ENCODE results near the gene APOB. TPM values are rescaled to one million over a fixed set of nuclear protein-coding genes. Genes with fewer than 3 reads are reported as not detected.
A peak's percentile ranks its signal among the peaks of the same experiment; 100 is the strongest.

The APOB gene
- total RNA-seq, 2 donors from 2014 or later, result 0.09 to 0.91 TPM

GRCh38 chr2:21047141-21048009 is 3.5 kb upstream of the APOB start:
- Histone ChIP-seq H3K4me1 (replicated peaks) (no peaks in the 10 kb centered on the region), H3K27me3 (replicated peaks; ENCODE audit: insufficient read depth) (no peaks in the 10 kb centered on the region), H3K27ac (no peak overlapping the region), H3K4me3 (no peak overlapping the region), H3K9me3 (no peaks in the 10 kb centered on the region), H3K36me3 (no peaks in the 10 kb centered on the region)
- no peak for TF ChIP-seq POLR2A (IDR thresholded peaks at IDR 0.05)
- TF ChIP-seq POLR2AphosphoS5 (IDR thresholded peaks at IDR 0.05), result peak; percentile 64
- intact Hi-C loops (cut with DNase I), result no loop called here
- peak; percentile 58 for DNase-seq (ENCODE audit: low spot score)
- WGBS, result 35% methylated on average over 8 of the region's 8 CpGs

DNA sequence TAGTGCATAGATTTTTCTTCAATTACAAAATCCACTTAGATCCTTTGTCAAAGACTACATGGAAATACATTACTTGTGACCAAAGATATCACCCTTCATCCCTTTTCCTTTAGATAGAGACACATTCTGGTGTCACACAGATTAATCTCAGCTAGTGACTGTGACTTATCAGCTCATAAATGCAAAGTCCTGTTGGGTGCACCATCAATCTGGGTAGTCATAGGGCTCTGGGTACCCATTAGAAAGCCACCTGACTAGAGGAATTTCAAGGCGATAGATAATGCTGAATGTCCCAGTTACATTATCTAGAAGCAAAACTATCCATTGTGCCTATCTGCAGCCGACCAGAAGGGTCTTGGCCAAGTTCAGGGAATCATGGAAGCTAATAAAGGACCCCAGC is 2.6 kb upstream of the APOB start:
- Histone ChIP-seq H3K27me3 (replicated peaks; ENCODE audit: insufficient read depth) (no peaks in the 10 kb centered on the region), H3K4me1 (replicated peaks) (no peaks in the 10 kb centered on the region), H3K27ac (no peak overlapping the region), H3K36me3 (no peaks in the 10 kb centered on the region), H3K4me3 (no peak overlapping the region), H3K9me3 (no peaks in the 10 kb centered on the region)
- DNase-seq (ENCODE audit: low spot score), result no peak
- WGBS, result 82% methylated on average over 2 of the region's 2 CpGs
- intact Hi-C loops (cut with DNase I), result no loop called here
- no peak for TF ChIP-seq CTCF (IDR thresholded peaks at IDR 0.05)
- TF ChIP-seq POLR2AphosphoS5 (IDR thresholded peaks at IDR 0.05), result no peak
- no peak for TF ChIP-seq POLR2A (IDR thresholded peaks at IDR 0.05)

- no peaks in the 10 kb centered on the region for H3K36me3 ChIP-seq
- 90% methylated on average over 20 of the region's 20 CpGs for WGBS
Observed at GRCh38 chr2:21044694-21045371, 960 bp upstream of the APOB start.

GRCh38 chr2:21042958-21043743 is 722 bp downstream of the APOB start:
- Histone ChIP-seq H3K4me1 (replicated peaks) (no peaks in the 10 kb centered on the region), H3K36me3 (no peaks in the 10 kb centered on the region), H3K4me3 (no peak overlapping the region), H3K27me3 (replicated peaks; ENCODE audit: insufficient read depth) (no peaks in the 10 kb centered on the region), H3K9me3 (no peaks in the 10 kb centered on the region), H3K27ac (no peak overlapping the region)
- intact Hi-C loops (cut with DNase I), result loop anchor here (1.0 to 5.0 kb wide), 2 partner anchors 75 to 274 kb away; no protein-coding TSS in a partner anchor
- 41% methylated on average over 25 of the region's 25 CpGs for WGBS
- DNase-seq (ENCODE audit: low spot score), result peak; percentile 47
- no peak for TF ChIP-seq POLR2AphosphoS5 (IDR thresholded peaks at IDR 0.05)
- peak; percentile 94 to 97 (median 95) for TF ChIP-seq CTCF (IDR thresholded peaks at IDR 0.05)

More at GRCh38 chr2:21044694-21045371, 960 bp upstream of the APOB start:
- Histone ChIP-seq H3K27ac (no peak overlapping the region), H3K4me3 (no peak overlapping the region), H3K4me1 (replicated peaks) (no peaks in the 10 kb centered on the region), H3K9me3 (no peaks in the 10 kb centered on the region), H3K27me3 (replicated peaks; ENCODE audit: insufficient read depth) (no peaks in the 10 kb centered on the region)
- intact Hi-C loops (cut with DNase I), result loop anchor here (5.0 kb wide), 1 partner anchor 272 kb away; no protein-coding TSS in a partner anchor
- TF ChIP-seq POLR2AphosphoS5 (IDR thresholded peaks at IDR 0.05), result no peak
- no peak for TF ChIP-seq POLR2A (IDR thresholded peaks at IDR 0.05)
- no peak for TF ChIP-seq CTCF (IDR thresholded peaks at IDR 0.05)
- DNase-seq (ENCODE audit: low spot score), result no peak

DNA sequence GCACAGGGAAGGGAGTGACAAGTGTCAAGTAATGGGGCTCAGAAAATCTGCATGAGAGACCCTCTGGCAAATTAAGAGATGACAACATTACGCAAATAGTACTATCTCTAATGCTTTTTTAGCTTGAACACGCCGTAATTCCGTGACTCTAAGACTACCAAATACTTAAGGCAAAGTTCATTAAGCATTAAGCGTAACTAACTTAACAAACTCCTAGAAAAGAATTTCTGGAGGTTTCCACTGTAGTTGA is 1.2 kb downstream of the APOB start:
- DNase-seq (ENCODE audit: low spot score), result no peak
- H3K4me3 ChIP-seq, result no peak overlapping the region
- no peak overlapping the region for H3K27ac ChIP-seq
- H3K27me3 ChIP-seq (replicated peaks; ENCODE audit: insufficient read depth), result no peaks in the 10 kb centered on the region
- intact Hi-C loops (cut with DNase I), result loop anchor here (5.0 kb wide), 1 partner anchor 275 kb away; no protein-coding TSS in a partner anchor
- no peaks in the 10 kb centered on the region for H3K9me3 ChIP-seq
- TF ChIP-seq CTCF (IDR thresholded peaks at IDR 0.05) (no peak), POLR2AphosphoS5 (IDR thresholded peaks at IDR 0.05) (no peak), POLR2A (IDR thresholded peaks at IDR 0.05) (no peak)
- no peaks in the 10 kb centered on the region for H3K36me3 ChIP-seq
- H3K4me1 ChIP-seq (replicated peaks), result no peaks in the 10 kb centered on the region
- WGBS, result 26% methylated on average over 5 of the region's 5 CpGs

Measured in prostate gland (tissue), 2 donors.